AG10803 (cell line): Measurements from ENCODE around the gene CDKAL1.
A peak's percentile ranks its signal among the peaks of the same experiment; 100 is the strongest.
"Not testable (repeated sequence)": the region's sequence is repeated elsewhere in the genome, so short reads cannot be mapped to it uniquely, and the experiment has no call there.

Experiments
- DNase-seq: peaks from one replicate; pipeline ENCODE4 v3.0.0; 2010; ENCODE audit warnings: low read depth
- H3K4me3 ChIP-seq: 2 replicates; pipeline ENCODE4 v1.5.1; 2011; ENCODE audit warnings: mild to moderate bottlenecking, low read length, control low read depth
- CTCF ChIP-seq: conservative IDR thresholded peaks from 2 replicates; pipeline ENCODE4 v1.5.1; 2011; ENCODE audit warnings: mild to moderate bottlenecking, low read length, control low read depth, inconsistent platforms

Gene CDKAL1

GRCh38 chr6:21049148-21049547, 514.9 kb downstream of the CDKAL1 start:
- TF ChIP-seq CTCF = no peak
- no peak overlapping the region for H3K4me3 ChIP-seq
- no peak for DNase-seq

GRCh38 chr6:21049572-21049971, 515.3 kb downstream of the CDKAL1 start:
- no peak for TF ChIP-seq CTCF
- DNase-seq = peak; percentile 62
- H3K4me3 ChIP-seq = no peak overlapping the region

- TF ChIP-seq CTCF = no peak
- no peak for DNase-seq
- H3K4me3 ChIP-seq = no peak overlapping the region
These were observed 516.7 kb downstream of the CDKAL1 start for GRCh38 chr6:21050935-21051334.

- no peak overlapping the region for H3K4me3 ChIP-seq
- no peak for DNase-seq
- no peak for TF ChIP-seq CTCF
These were observed 517.5 kb downstream of the CDKAL1 start for GRCh38 chr6:21051777-21052176.

- DNase-seq = peak; percentile 11
- no peak overlapping the region for H3K4me3 ChIP-seq
- no peak for TF ChIP-seq CTCF
These were observed 519.4 kb downstream of the CDKAL1 start for GRCh38 chr6:21053612-21054011.

- not testable (repeated sequence) for H3K4me3 ChIP-seq, DNase-seq
These were observed 521.2 kb downstream of the CDKAL1 start for GRCh38 chr6:21055480-21055879.

- TF ChIP-seq CTCF = no peak
- no peak for DNase-seq
- H3K4me3 ChIP-seq = no peak overlapping the region
These were observed 527.6 kb downstream of the CDKAL1 start for GRCh38 chr6:21061892-21062291.

GRCh38 chr6:21064756-21065340, 530.6 kb downstream of the CDKAL1 start:
- H3K4me3 ChIP-seq = no peak overlapping the region
- peak; percentile 68 for DNase-seq
- TF ChIP-seq CTCF = no peak
